K562 (cell line): ENCODE data around the gene DGCR8. TPM values are rescaled to one million over a fixed set of nuclear protein-coding genes. Genes with fewer than 3 reads are reported as not detected.

ENCODE experiments used
- CC2D1A ChIP-seq: fragments of 450-650 bp; IDR thresholded peaks from 2 replicates; pipeline ENCODE4 v1.6.1; 2017; ENCODE audit warnings: mild to moderate bottlenecking
- E2F6 ChIP-seq, 2 experiments: IDR thresholded peaks; 2 replicates each; pipeline ENCODE4 v1.6.1; 2011; ENCODE audit warnings: borderline replicate concordance in 1 of 2, control low read depth in 1 of 2, low read depth in 1 of 2, low read length in 1 of 2, mild to moderate bottlenecking in 1 of 2, mixed read lengths in 1 of 2, moderate library complexity in 1 of 2; ENCODE audit not compliant: insufficient read depth in 1 of 2, insufficient read length in 1 of 2, poor library complexity in 1 of 2, severe bottlenecking in 1 of 2; ENCODE audit errors: extremely low read depth in 1 of 2
- ELK3 ChIP-seq: fragments of 450-650 bp; formaldehyde crosslinking; IDR thresholded peaks from 2 replicates; pipeline ENCODE4 v1.4.0; 2020; ENCODE audit warnings: mild to moderate bottlenecking
- IFI16 ChIP-seq: fragments of 250-450 bp; sonication (Bioruptor Pico); IDR thresholded peaks from 2 replicates; pipeline ENCODE4 v2.1.2; 2022; ENCODE audit warnings: mild to moderate bottlenecking, inconsistent platforms
- MYC ChIP-seq, 2 experiments: fragments of 250-450 bp in 1 of 2; sonication (Bioruptor Pico) in 1 of 2; IDR thresholded peaks; 2 replicates each; pipeline versions ENCODE4 v1.5.1 to v1.6.1; 2012 to 2021; ENCODE audit warnings: low read depth in 2 of 2, borderline replicate concordance in 1 of 2, improper control_type of control experiment in 1 of 2, low read length in 1 of 2, mild to moderate bottlenecking in 1 of 2, moderate library complexity in 1 of 2
- NCOA6 ChIP-seq: fragments of 450-650 bp; IDR thresholded peaks from 2 replicates; pipeline ENCODE4 v1.6.1; 2017; ENCODE audit warnings: mild to moderate bottlenecking
- SRF ChIP-seq, 2 experiments: fragments of 250-450, 450-650 bp in 1 of 2; sonication (Bioruptor Pico) in 1 of 2; sonication (generic) in 1 of 2; formaldehyde crosslinking; IDR thresholded peaks; 2 replicates each; pipeline versions ENCODE4 v1.5.0 to v1.5.1; 2020 to 2022; ENCODE audit warnings: mild to moderate bottlenecking in 1 of 2, missing genetic modification reagents in 1 of 2
- TCF7 ChIP-seq: sonication (generic); IDR thresholded peaks from 2 replicates; pipeline ENCODE4 v1.6.1; 2016; ENCODE audit warnings: antibody characterized with exemption, borderline replicate concordance
- ZBTB26 ChIP-seq: fragments of 450-650 bp; formaldehyde crosslinking; IDR thresholded peaks from 2 replicates; pipeline ENCODE4 v1.4.0; 2022; ENCODE audit warnings: missing genetic modification characterization
- ZNF318 ChIP-seq, 2 experiments: fragments of 450-650 bp; IDR thresholded peaks; 2 replicates each; pipeline ENCODE4 v1.6.1; 2016; ENCODE audit warnings: mild to moderate bottlenecking in 2 of 2, borderline replicate concordance in 1 of 2, low read depth in 1 of 2, moderate library complexity in 1 of 2
- ZNF384 ChIP-seq: IDR thresholded peaks from 2 replicates; pipeline ENCODE4 v1.6.1; 2012; ENCODE audit warnings: low read depth, low read length, improper control_type of control experiment
- ZNF696 ChIP-seq: fragments of 250-450 bp; sonication (Bioruptor Pico); conservative IDR thresholded peaks from 2 replicates; pipeline ENCODE4 v1.4.0; 2020; ENCODE audit warnings: mild to moderate bottlenecking, moderate library complexity
- ZNF764 ChIP-seq: fragments of 250-450 bp; sonication (Bioruptor Pico); IDR thresholded peaks from 2 replicates; pipeline ENCODE4 v1.4.0; 2020; ENCODE audit warnings: low read depth, mild to moderate bottlenecking, moderate library complexity
- polyA plus RNA-seq, 8 experiments: library from polyadenylated mRNA; depleted of rRNA in 4 of 8; stranded (reverse) in 5 of 8; unstranded in 3 of 8; fragments of >200 nt; fragmentation: Nextera tagmentation in 2 of 8; fragmentation: Illumina TruSeq in 1 of 8; extraction: Ambion mirVana in 2 of 8; extraction: Trizol in 1 of 8; gene quantifications; 2 replicates each; pipeline versions ENCODE4 v1.2.1 to v1.2.3, GENCODE V29; 2011 to 2014; ENCODE audit warnings: inconsistent platforms in 1 of 8, missing spikeins in 1 of 8
- total RNA-seq, 7 experiments: library from RNA; depleted of rRNA in 6 of 7; stranded (reverse); fragments of >200 nt in 6 of 7; fragmentation: Illumina TruSeq in 2 of 7; extraction: Trizol in 2 of 7; gene quantifications; 2 replicates each; pipeline versions ENCODE4 v1.2.1 to v1.2.3, GENCODE V29; 2011 to 2021; ENCODE audit warnings: low replicate concordance in 1 of 7

DGCR8 gene
- total and polyA plus RNA-seq, 9 of the 15 experiments (the other 6 are each of a cell fraction or from before 2014, with no cell fraction given) = 5.9 to 144 (median 80.1) TPM

- TF ChIP-seq TCF7 = no peak
- TF ChIP-seq NCOA6 = no peak
- TF ChIP-seq ZNF318 (IDR thresholded peaks at IDR 0.05; ENCODE audit: borderline replicate concordance in 1 of 2, low read depth in 1 of 2) = no peak
- TF ChIP-seq CC2D1A = no peak
- TF ChIP-seq MYC (IDR thresholded peaks at IDR 0.05; ENCODE audit: low read depth, low read length) = no peak; the same call in none of the 2 replicates
- TF ChIP-seq MYC (CRISPR knock-in tag; IDR thresholded peaks at IDR 0.05; ENCODE audit: borderline replicate concordance, low read depth) = peak; percentile 84; the same call in 1 of the 2 replicates
- TF ChIP-seq IFI16 (CRISPR knock-in tag) = peak; percentile 77
- peak in 1 of 2 experiments; percentile 43; a peak in 1 of 4 replicates for TF ChIP-seq SRF (CRISPR knock-in tag; IDR thresholded peaks at IDR 0.05)
- peak; percentile 75 to 77 for TF ChIP-seq E2F6 (IDR thresholded peaks at IDR 0.05; ENCODE audit: borderline replicate concordance in 1 of 2, extremely low read depth in 1 of 2, insufficient read depth in 1 of 2, insufficient read length in 1 of 2, low read depth in 1 of 2, low read length in 1 of 2, poor library complexity in 1 of 2, severe bottlenecking in 1 of 2)
- peak; percentile 69; the same call in 1 of the 2 replicates for TF ChIP-seq ZBTB26 (CRISPR knock-in tag)
- TF ChIP-seq ZNF764 (CRISPR knock-in tag) = peak; percentile 70
- 0 out of 2 replicates have a peak, but pooled peaks have one; percentile 15 for TF ChIP-seq ZNF384
- 0 out of 2 replicates have a peak, but pooled peaks have one; percentile 48 for TF ChIP-seq ZNF696
- peak; percentile 70; the same call in 1 of the 2 replicates for TF ChIP-seq ELK3
Observed at GRCh38 chr22:20080776-20081654, 974 bp downstream of the DGCR8 start (continued).
